Activated T-cell treated with anti-CD3 and anti-CD28 coated beads for 4 hours (primary cell): ENCODE measurements around the gene SH3RF3.

ENCODE experiments used
- DNase-seq: peaks from one replicate; pipeline ENCODE4 v3.0.0-alpha.2; 2020

SH3RF3 gene

DNA sequence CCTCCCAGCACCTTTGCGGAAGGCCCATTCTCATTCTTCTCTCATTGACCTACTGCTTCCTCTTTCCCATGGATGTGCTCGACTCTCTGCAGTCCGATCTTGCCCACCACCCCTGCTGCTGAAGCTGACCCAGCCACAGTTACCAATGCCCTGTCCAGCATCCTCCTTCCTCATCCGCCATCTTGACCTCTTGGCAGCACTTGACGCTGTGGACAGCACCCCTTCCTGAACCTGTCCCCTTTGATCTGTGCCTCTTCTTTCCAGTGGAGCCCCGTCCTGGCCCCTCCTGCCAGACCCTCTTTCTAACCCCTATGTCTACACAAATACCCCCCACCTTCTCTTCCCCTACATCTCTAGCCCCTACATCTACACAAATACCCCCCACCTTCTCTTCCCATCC, 275.7 kb downstream of the SH3RF3 start:
- no peak for DNase-seq

- no peak for DNase-seq
Measured at GRCh38 chr2:109405873-109406272, 276.9 kb downstream of the SH3RF3 start.

- DNase-seq = no peak
Measured at GRCh38 chr2:109406301-109406700, 277.3 kb downstream of the SH3RF3 start.

GRCh38 chr2:109407276-109408042, 278.5 kb downstream of the SH3RF3 start:
- DNase-seq = no peak

DNA sequence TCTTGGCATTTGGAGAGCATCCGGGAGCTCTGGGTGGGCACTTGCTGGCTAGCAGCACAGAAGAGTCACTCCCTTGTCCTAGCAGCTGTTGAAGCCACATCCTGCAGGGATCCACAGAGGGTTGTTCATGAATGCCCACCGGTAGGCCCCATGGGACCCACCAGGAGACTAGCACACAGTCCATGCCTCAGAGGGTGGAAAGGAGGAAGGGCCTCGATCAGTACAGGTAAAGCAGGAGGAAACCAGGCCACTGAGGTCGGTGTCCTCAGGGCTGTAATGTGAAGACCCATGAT, 279.0 kb downstream of the SH3RF3 start:
- no peak for DNase-seq

GRCh38 chr2:109409321-109410038, 280.5 kb downstream of the SH3RF3 start:
- DNase-seq = no peak

DNA sequence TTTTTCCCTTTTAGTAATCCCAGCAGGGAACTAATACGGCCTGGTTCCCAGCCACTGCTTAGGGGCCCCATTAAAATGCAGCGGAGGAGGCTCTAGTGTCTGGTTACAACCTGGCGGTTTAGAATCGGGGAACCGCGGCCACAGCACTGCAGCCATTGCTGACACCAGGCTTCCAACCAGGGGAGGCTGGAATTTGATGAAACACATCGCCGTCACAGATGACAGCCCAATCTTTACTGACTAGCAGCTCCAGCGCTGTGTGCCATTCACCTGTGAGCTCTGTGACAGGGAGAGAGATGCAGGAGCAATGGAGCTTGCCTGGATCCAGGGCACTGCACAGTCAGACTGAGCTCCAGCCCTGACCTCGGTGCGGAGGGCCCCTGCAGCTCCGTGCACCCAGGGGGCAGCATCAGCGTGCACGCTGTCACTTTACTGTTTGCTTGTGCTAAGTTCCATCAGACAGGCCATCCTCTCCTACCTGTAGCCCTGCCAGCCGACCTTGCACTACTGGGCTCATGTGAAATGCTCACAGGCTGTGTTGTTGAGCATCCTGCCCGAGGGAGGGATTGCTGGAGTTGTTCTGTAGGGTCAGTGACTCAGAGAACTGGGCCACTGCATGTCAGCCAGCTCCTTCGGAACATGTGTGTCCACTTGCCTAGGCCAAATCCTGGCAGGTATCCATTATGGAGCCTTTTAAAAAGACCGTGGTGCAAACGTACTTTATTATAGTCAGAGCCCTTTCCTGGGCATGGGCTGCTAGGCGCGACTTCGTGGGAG, 281.2 kb downstream of the SH3RF3 start:
- DNase-seq = no peak

GRCh38 chr2:109411640-109412325, 282.8 kb downstream of the SH3RF3 start:
- DNase-seq = no peak

GRCh38 chr2:109415581-109416013, 286.6 kb downstream of the SH3RF3 start:
- no peak for DNase-seq

DNA sequence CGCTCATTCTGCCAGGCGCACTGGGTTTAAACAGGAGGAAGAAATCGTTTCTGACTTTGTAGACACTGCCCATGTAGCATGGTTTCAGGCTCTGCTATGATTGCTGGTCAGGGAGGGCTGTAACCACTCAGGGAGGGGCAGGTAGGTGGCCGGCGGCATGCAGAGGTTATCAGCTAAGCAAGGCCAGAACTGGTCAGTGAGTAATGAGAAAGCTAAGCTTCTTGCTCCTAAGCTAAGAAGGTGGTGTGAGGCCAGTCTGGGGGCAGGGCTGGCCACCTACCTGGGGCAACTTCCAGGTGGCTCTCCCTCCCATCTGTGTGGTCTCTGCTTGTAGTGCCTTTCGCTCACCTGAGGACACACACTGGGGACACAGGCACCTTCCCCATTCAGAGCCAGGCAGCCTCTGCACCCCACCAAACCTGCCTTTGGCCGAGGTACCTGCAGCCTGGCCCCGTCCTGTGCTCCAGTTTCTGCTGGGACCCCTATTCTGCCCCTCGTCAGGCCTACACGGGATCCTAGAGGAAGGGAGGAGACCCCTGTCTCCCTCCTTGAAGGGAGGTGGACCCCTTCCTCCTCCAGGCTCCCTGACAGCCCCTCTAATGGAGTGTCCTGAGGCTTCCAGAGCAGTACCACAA, 288.8 kb downstream of the SH3RF3 start:
- DNase-seq = no peak

DNA sequence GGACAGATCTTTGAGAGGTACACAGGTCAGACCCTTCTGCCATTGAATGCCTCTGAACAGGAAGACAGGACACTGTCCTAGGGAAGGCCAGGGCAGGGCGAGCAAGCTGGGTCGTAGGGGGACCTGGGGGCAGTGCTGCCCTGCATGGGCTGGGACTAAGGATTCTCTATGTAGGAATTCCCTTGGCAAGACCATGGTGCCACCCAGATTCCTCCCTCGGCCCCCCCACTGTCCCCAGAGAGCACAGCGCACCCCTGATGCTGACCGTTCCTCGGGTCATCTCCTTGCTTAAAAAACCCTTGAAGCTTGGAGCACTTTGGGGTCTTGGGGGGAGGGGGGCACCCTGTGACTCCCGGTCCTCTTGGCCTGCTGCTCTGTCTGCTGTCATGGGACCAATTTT, 289.7 kb downstream of the SH3RF3 start:
- no peak for DNase-seq

- DNase-seq = no peak
Measured at GRCh38 chr2:109419171-109419756, 290.3 kb downstream of the SH3RF3 start.

DNA sequence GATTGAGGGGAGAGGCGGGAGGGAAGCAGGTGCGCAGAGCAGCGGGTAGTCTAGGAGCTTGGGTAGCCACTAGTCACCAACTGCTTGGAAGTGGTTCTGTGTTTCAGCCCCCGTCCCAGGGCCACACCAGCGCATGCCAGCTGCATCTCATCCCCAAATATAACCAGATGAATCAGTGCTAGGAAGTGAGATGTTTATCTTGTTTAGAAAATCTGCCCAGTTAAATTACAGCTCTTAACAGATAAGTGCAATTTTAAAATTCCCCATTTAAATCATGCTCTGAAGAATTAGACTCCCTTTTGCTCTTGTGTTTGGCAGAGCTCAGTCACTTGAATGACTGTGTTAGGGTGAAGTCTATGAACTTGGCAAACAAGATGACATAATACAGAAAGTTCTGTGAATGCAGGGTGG, 291.0 kb downstream of the SH3RF3 start:
- DNase-seq = no peak

DNA sequence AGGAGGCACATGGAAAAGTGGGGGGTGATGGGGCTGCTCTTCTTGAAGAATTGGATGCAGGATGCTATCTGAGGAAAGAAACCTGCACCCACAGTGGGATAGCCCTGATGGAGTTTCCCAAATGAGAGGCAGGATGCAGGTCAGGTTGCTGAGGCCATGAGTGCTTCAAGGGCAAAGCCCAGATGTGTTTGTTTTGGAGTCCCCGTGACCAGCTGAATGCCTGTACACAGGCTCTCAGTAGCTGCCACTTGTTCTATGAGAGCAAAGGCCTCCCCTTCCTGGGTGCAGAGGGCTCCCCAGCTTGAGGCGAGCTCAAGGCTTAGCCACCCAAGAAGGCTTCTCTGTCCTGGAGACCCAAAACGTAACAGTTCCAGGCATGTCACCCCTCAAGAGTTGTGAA, 292.1 kb downstream of the SH3RF3 start:
- no peak for DNase-seq

- DNase-seq = no peak
Measured at GRCh38 chr2:109421642-109422041, 292.6 kb downstream of the SH3RF3 start.

- DNase-seq = no peak
Measured at GRCh38 chr2:109422071-109422757, 293.2 kb downstream of the SH3RF3 start.

DNA sequence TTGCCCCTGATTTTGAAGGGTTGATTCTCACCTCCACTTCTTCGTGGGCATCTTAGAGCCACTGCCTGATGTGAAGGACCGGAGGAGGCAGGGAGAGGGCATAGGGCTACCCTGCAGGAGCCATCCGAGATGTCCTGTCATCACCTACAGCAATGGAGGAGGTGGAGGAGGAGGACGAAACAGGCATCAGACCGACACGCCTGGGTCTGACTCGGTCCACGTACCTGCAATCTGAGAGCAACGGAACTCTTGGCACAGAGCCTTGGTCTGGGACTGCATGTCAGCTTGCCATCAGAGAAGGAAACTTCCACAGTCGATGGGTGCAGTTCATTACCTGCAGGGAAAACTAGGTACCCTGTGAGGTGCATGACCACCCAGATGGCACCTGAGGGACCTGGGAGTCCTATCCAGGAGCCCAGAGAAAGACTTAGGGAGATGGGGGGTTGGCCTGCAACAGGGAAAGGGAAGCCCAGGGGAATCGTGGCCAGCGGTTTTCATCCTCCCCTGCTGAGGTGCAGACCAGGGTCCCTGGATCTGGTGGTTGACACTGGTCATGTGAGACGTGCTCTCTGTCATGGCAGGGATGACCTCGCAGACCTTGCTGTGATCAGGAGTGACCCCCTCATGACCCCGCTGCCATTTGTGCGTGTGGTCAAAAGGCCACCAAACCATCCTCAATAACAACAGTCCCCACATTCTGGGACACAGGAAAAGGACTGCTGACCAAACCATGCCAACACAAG, 293.9 kb downstream of the SH3RF3 start:
- no peak for DNase-seq

DNA sequence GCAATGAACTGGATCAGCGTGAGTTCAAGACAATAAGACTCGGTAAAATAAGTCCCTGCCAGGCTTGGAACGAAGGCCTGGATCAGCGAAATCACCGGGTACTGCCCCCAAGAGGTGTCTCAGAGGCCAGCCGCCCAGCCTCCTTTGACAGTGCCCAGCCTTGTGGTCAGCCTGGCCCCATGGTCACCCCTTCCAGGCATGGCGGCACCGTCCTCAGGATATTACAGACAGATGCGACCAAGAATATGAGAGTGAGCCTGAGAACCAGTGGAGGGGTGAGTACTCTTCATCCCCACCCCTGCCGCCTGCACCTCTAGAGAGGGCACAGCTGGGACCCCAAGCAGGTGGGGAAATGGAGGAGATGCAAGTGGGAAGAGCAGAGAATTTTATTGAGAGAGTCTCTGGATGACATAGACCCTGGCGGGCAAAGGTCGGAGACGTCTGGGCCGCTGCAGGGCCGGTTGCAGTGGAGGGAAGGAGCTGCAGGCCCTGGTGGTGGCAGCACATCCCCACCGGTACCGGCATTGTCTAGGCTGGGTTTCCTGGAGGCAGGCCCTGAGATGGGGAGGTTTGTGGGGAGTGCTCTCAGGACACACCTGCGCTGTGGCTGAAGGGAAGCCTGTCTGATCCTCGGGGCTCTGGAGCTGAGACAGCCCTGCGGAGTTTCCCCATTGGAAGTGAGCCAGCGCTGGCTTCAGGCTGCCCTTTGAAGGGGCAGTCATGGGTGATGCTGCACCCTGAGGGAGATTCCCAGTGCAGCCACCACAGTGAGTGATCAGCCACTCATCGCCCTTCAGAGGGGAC, 294.8 kb downstream of the SH3RF3 start:
- no peak for DNase-seq

DNA sequence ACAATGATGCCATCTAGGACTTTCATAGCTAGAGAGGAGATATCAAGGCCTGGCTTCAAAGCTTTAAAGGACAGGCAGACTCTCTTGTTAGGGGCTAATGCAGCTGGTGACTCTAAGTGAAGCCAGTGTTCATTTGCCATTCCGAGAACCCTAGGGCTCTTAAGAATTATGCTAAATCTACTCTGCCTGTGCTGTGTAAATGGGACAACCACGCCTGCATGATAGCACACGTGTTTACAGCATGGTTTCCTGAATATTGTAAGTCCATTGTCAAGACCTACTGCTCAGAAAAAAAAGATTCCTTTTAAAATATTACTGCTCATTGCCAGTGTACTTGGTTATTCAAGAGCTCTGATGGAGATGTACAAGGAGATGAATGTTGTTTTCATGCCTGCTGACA, 296.4 kb downstream of the SH3RF3 start:
- no peak for DNase-seq

- DNase-seq = no peak
Measured at GRCh38 chr2:109427661-109428091, 298.7 kb downstream of the SH3RF3 start.
